Trophoblast cell (in vitro differentiated cells and primary cell): Measurements from ENCODE around the gene RAB24.
"Not testable (repeated sequence)": the region's sequence is repeated elsewhere in the genome, so short reads cannot be mapped to it uniquely, and the experiment has no call there.

Source experiments
- DNase-seq, 2 donors: peaks; one replicate each; pipeline ENCODE4 v3.0.0-alpha.2; 2016
- H2AFZ ChIP-seq: 2 replicates; pipeline ENCODE4 v1.6.1; 2013; ENCODE audit warnings: low read length, moderate library complexity, mild to moderate bottlenecking; ENCODE audit not compliant: insufficient read depth, poor library complexity
- H2AK5ac ChIP-seq: 2 replicates; pipeline ENCODE4 v1.6.1; 2013; ENCODE audit warnings: mild to moderate bottlenecking, low read length
- H2BK120ac ChIP-seq: 2 replicates; pipeline ENCODE4 v1.6.1; 2013; ENCODE audit warnings: low read length, mild to moderate bottlenecking, moderate library complexity; ENCODE audit not compliant: insufficient read depth, poor library complexity
- H2BK12ac ChIP-seq: 2 replicates; pipeline ENCODE4 v1.6.1; 2013; ENCODE audit warnings: mild to moderate bottlenecking, low read length, moderate library complexity
- H2BK5ac ChIP-seq: 2 replicates; pipeline ENCODE4 v1.6.1; 2013; ENCODE audit warnings: low read length, low read depth, moderate library complexity, mild to moderate bottlenecking; ENCODE audit not compliant: poor library complexity
- H3K14ac ChIP-seq: 2 replicates; pipeline ENCODE4 v1.6.1; 2013; ENCODE audit warnings: mild to moderate bottlenecking, low read length
- H3K18ac ChIP-seq: 2 replicates; pipeline ENCODE4 v1.6.1; 2013; ENCODE audit warnings: mild to moderate bottlenecking, low read length
- H3K23ac ChIP-seq: 2 replicates; pipeline ENCODE4 v1.6.1; 2013; ENCODE audit warnings: low read length
- H3K27ac ChIP-seq: 2 replicates; pipeline ENCODE4 v1.5.1; 2013; ENCODE audit warnings: low read depth, mild to moderate bottlenecking, inconsistent platforms, low read length, moderate library complexity
- H3K27me3 ChIP-seq: 2 replicates; pipeline ENCODE4 v1.6.1; 2013; ENCODE audit warnings: inconsistent platforms, mild to moderate bottlenecking, low read length, moderate library complexity; ENCODE audit not compliant: insufficient read depth
- H3K36me3 ChIP-seq, 2 experiments: 1 replicate in 1 of 2; 2 replicates in 1 of 2; pipeline ENCODE4 v1.6.1; 2013; ENCODE audit warnings: low read length in 2 of 2, mild to moderate bottlenecking in 2 of 2, moderate library complexity in 1 of 2; ENCODE audit not compliant: insufficient read depth in 2 of 2, control insufficient read depth in 1 of 2
- H3K4ac ChIP-seq: 2 replicates; pipeline ENCODE4 v1.6.1; 2013; ENCODE audit warnings: low read depth, mild to moderate bottlenecking, low read length, moderate library complexity
- H3K4me1 ChIP-seq, 2 experiments: 1 replicate in 1 of 2; 2 replicates in 1 of 2; pipeline ENCODE4 v1.6.1; 2013; ENCODE audit warnings: low read length in 2 of 2, mild to moderate bottlenecking in 2 of 2, moderate library complexity in 1 of 2; ENCODE audit not compliant: insufficient read depth in 2 of 2, control insufficient read depth in 1 of 2
- H3K4me2 ChIP-seq: 2 replicates; pipeline ENCODE4 v1.6.1; 2013; ENCODE audit warnings: inconsistent platforms, mild to moderate bottlenecking, low read length, moderate library complexity
- H3K4me3 ChIP-seq: 2 replicates; pipeline ENCODE4 v1.5.1; 2013; ENCODE audit warnings: mild to moderate bottlenecking, low read depth, low read length, inconsistent platforms
- H3K79me1 ChIP-seq: one replicate; pipeline ENCODE4 v1.6.1; 2013; ENCODE audit warnings: low read length
- H3K79me2 ChIP-seq: 2 replicates; pipeline ENCODE4 v1.6.1; 2013; ENCODE audit warnings: low read length, mild to moderate bottlenecking; ENCODE audit not compliant: control insufficient read depth, insufficient read depth, poor library complexity
- H3K9ac ChIP-seq: 2 replicates; pipeline ENCODE4 v1.6.1; 2013; ENCODE audit warnings: mild to moderate bottlenecking, low read length
- H3K9me3 ChIP-seq: 2 replicates; pipeline ENCODE4 v1.6.1; 2013; ENCODE audit warnings: low read depth, mild to moderate bottlenecking, control low read depth, inconsistent platforms, low read length; ENCODE audit not compliant: insufficient read depth
- H4K12ac ChIP-seq: 2 replicates; pipeline ENCODE4 v1.6.1; 2013; ENCODE audit warnings: low read depth, mild to moderate bottlenecking, low read length, moderate library complexity
- H4K8ac ChIP-seq: 2 replicates; pipeline ENCODE4 v1.6.1; 2013; ENCODE audit warnings: low read depth, mild to moderate bottlenecking, low read length, moderate library complexity
- H4K91ac ChIP-seq: one replicate; pipeline ENCODE4 v1.6.1; 2013; ENCODE audit warnings: low read depth, mild to moderate bottlenecking, low read length, moderate library complexity
- WGBS: extraction: QIAGEN DNeasy Blood & Tissue Kit; methylation state at CpG from one replicate; pipeline ENCODE4 v1.1.7; 2013; ENCODE audit warnings: missing lambda C conversion rate; ENCODE audit not compliant: insufficient read length, insufficient coverage; ENCODE audit errors: extremely low coverage; 5-methylcytosine and 5-hydroxymethylcytosine counted together

The RAB24 gene

DNA sequence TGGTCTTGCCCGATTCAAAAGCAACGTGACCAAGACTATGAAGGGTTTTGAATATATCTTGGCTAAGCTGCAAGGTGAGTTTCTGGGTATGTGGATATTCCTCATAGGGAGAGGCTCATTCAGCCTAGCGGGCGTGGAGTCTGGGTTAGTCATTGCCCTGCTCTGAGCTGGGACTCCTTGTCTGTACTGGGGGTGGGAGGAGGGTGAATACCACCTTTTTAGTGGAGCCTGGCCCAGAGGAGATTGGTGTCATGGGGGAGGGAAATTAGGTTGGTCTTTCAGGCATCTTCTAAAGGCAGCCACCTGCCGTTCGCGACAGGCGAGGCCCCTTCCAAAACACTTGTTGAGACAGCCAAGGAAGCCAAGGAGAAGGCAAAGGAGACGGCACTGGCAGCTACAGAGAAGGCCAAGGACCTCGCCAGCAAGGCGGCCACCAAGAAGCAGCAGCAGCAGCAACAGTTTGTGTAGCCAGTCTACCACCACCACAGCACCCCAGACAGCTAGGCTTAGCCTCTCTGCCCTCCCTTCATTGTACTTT is 2.7 kb upstream of the RAB24 start:
- not testable (repeated sequence) for H3K14ac ChIP-seq, H3K9me3 ChIP-seq, H2AK5ac ChIP-seq, H3K27me3 ChIP-seq, H3K4me3 ChIP-seq, H2BK12ac ChIP-seq, H2BK120ac ChIP-seq, H3K9ac ChIP-seq, H2AFZ ChIP-seq, H4K91ac ChIP-seq, H3K23ac ChIP-seq, DNase-seq, H2BK5ac ChIP-seq, H3K4me2 ChIP-seq, H3K27ac ChIP-seq, H3K79me1 ChIP-seq, H3K18ac ChIP-seq, H4K12ac ChIP-seq, H4K8ac ChIP-seq, H3K4ac ChIP-seq
- Histone ChIP-seq H3K4me1 (peaks cover 20 to 28% of the 10 kb centered on the region in 2 experiments), H3K36me3 (peaks cover 28 to 34% of the 10 kb centered on the region in 2 experiments), H3K79me2 (peaks cover 12% of the 10 kb centered on the region)
- WGBS, result no CpG with 5 or more reads among the region's 11 CpGs

- Histone ChIP-seq H3K9ac (peak overlapping the region; percentile 86), H3K23ac (no peak overlapping the region), H2AFZ (no peak overlapping the region), H3K9me3 (no peaks in the 10 kb centered on the region), H3K4me1 (peaks cover 23 to 33% of the 10 kb centered on the region in 2 experiments), H4K8ac (no peak overlapping the region), H3K18ac (no peak overlapping the region), H3K79me1 (peaks cover 10% of the 10 kb centered on the region), H3K14ac (no peak overlapping the region), H3K27ac (peak overlapping the region; percentile 35), H3K4me3 (peak overlapping the region; percentile 96), H2BK12ac (no peak overlapping the region), H3K4ac (peak overlapping the region; percentile 73), H4K12ac (no peak overlapping the region), H3K4me2 (peak overlapping the region; percentile 92), H2BK120ac (no peak overlapping the region), H2AK5ac (no peak overlapping the region), H3K27me3 (no peaks in the 10 kb centered on the region), H2BK5ac (no peak overlapping the region), H3K36me3 (peaks cover 28 to 34% of the 10 kb centered on the region in 2 experiments), H3K79me2 (peaks cover 12% of the 10 kb centered on the region), H4K91ac (no peak overlapping the region)
- DNase-seq, result peak; percentile 50 to 51
- WGBS, result no CpG with 5 or more reads among the region's 19 CpGs
Observed at GRCh38 chr5:177304392-177305119, 1.0 kb upstream of the RAB24 start.

GRCh38 chr5:177303925-177304391 is 439 bp upstream of the RAB24 start:
- Histone ChIP-seq H3K18ac (peak overlapping the region; percentile 35), H3K4me1 (peaks cover 23 to 34% of the 10 kb centered on the region in 2 experiments), H4K91ac (peak overlapping the region; percentile 74), H3K27me3 (no peaks in the 10 kb centered on the region), H3K4ac (peak overlapping the region; percentile 73), H2BK120ac (peak overlapping the region; percentile 49), H2BK5ac (peak overlapping the region; percentile 52), H3K23ac (no peak overlapping the region), H3K4me2 (peak overlapping the region; percentile 92), H3K79me1 (peaks cover 10% of the 10 kb centered on the region), H2AFZ (peak overlapping the region; percentile 42), H2BK12ac (no peak overlapping the region), H4K8ac (peak overlapping the region; percentile 84), H3K36me3 (peaks cover 28 to 34% of the 10 kb centered on the region in 2 experiments), H3K14ac (peak overlapping the region; percentile 36), H4K12ac (peak overlapping the region; percentile 71), H3K9ac (peak overlapping the region; percentile 86), H3K9me3 (no peaks in the 10 kb centered on the region), H3K79me2 (peaks cover 12% of the 10 kb centered on the region), H3K27ac (peak overlapping the region; percentile 35), H3K4me3 (peak overlapping the region; percentile 96), H2AK5ac (peak overlapping the region; percentile 74)
- DNase-seq, result peak in 1 of 2 donors; percentile 21
- WGBS, result no CpG with 5 or more reads among the region's 25 CpGs

- Histone ChIP-seq H3K27me3 (no peaks in the 10 kb centered on the region), H3K4ac (no peak overlapping the region), H3K9ac (no peak overlapping the region), H3K79me1 (peaks cover 10% of the 10 kb centered on the region), H4K12ac (no peak overlapping the region), H3K14ac (no peak overlapping the region), H3K36me3 (peaks cover 23 to 34% of the 10 kb centered on the region in 2 experiments), H3K9me3 (no peaks in the 10 kb centered on the region), H2AFZ (no peak overlapping the region), H3K27ac (peak overlapping the region; percentile 21), H3K4me1 (peaks cover 23 to 34% of the 10 kb centered on the region in 2 experiments), H3K23ac (no peak overlapping the region), H4K91ac (peak overlapping the region; percentile 92), H2BK12ac (no peak overlapping the region), H3K79me2 (peaks cover 12% of the 10 kb centered on the region), H2BK5ac (no peak overlapping the region), H2BK120ac (no peak overlapping the region), H3K18ac (no peak overlapping the region), H3K4me2 (peak overlapping the region; percentile 74), H4K8ac (no peak overlapping the region), H2AK5ac (no peak overlapping the region), H3K4me3 (peak overlapping the region; percentile 96)
- no CpG with 5 or more reads among the region's 24 CpGs for WGBS
- DNase-seq, result peak; percentile 44 to 65
Observed at GRCh38 chr5:177302354-177303110, 987 bp downstream of the RAB24 start.
